ENCODE results near the gene GCM1.

DNA sequence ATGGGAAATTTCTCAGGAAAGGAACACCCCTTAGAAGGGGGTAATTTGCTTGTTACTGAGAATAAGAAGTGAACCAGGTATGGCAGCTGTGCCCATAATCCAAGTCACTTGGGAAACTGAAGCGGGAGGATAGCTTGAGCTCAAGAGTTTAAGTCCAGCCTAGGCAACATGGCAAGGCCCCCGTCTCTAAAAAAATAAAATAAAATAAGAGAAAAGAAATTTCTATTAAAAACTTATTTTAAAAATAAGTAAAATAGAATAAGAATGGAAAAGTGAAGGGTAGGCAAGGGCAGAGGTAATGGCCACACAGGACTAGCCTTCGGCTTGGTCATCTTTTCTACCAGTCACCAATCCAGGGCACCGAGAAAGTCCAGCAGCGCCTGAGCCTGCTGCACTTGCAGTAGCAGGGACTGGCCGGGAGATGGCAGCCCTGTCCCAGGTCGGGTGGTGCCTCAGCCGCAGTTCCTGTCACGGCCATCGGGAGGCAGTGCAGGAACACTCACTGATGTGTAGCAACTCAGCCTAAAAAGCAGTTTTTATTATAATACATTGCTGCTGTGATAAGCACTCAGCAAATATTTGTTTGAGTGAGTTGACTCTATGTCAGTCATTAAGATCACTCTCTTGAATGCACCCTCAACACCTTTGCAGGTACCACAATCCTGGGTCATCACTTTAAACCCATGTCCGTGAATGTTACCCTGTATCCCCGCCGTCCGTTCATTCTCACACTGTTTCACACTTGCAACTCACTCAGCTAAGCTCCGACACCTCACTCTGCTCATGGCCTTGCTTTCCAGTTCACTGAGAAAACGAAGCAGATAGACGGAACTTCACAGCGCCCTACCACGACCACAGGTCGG, 23.2 kb upstream of the GCM1 start:
- TF ChIP-seq, protein P1, sequence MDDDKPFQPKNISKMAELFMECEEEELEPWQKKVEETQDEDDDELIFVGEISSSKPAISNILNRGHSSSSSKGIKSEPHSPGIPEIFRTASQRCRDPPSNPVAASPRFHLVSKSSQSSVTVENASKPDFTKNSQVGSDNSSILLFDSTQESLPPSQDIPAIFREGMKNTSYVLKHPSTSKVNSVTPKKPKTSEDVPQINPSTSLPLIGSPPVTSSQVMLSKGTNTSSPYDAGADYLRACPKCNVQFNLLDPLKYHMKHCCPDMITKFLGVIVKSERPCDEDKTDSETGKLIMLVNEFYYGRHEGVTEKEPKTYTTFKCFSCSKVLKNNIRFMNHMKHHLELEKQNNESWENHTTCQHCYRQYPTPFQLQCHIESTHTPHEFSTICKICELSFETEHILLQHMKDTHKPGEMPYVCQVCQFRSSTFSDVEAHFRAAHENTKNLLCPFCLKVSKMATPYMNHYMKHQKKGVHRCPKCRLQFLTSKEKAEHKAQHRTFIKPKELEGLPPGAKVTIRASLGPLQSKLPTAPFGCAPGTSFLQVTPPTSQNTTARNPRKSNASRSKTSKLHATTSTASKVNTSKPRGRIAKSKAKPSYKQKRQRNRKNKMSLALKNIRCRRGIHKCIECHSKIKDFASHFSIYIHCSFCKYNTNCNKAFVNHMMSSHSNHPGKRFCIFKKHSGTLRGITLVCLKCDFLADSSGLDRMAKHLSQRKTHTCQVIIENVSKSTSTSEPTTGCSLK (tag by site-specific recombination; IDR thresholded peaks at IDR 0.05): no peak
- TF ChIP-seq FEZF1 (tag by site-specific recombination; IDR thresholded peaks at IDR 0.05) (no peak), ZNF311 (tag by site-specific recombination; IDR thresholded peaks at IDR 0.05; ENCODE audit: borderline replicate concordance) (no peak), ZNF510 (tag by site-specific recombination; IDR thresholded peaks at IDR 0.05; ENCODE audit: insufficient replicate concordance) (no peak), ZNF629 (tag by site-specific recombination; IDR thresholded peaks at IDR 0.05) (0 out of 2 replicates have a peak, but pooled peaks have one; percentile 14), ZNF366 (tag by site-specific recombination; conservative IDR thresholded peaks at IDR 0.05) (no peak), TRIM28 (IDR thresholded peaks at IDR 0.05; ENCODE audit: borderline replicate concordance, low read length) (no peak), YY1 (tag by site-specific recombination; IDR thresholded peaks at IDR 0.05) (no peak), ZBTB7A (tag by site-specific recombination; IDR thresholded peaks at IDR 0.05; ENCODE audit: low read depth) (no peak), GLI2 (tag by site-specific recombination; IDR thresholded peaks at IDR 0.05; ENCODE audit: borderline replicate concordance, low read depth) (no peak), ZNF239 (tag by site-specific recombination; IDR thresholded peaks at IDR 0.05) (no peak)
- TF ChIP-seq, protein P2, sequence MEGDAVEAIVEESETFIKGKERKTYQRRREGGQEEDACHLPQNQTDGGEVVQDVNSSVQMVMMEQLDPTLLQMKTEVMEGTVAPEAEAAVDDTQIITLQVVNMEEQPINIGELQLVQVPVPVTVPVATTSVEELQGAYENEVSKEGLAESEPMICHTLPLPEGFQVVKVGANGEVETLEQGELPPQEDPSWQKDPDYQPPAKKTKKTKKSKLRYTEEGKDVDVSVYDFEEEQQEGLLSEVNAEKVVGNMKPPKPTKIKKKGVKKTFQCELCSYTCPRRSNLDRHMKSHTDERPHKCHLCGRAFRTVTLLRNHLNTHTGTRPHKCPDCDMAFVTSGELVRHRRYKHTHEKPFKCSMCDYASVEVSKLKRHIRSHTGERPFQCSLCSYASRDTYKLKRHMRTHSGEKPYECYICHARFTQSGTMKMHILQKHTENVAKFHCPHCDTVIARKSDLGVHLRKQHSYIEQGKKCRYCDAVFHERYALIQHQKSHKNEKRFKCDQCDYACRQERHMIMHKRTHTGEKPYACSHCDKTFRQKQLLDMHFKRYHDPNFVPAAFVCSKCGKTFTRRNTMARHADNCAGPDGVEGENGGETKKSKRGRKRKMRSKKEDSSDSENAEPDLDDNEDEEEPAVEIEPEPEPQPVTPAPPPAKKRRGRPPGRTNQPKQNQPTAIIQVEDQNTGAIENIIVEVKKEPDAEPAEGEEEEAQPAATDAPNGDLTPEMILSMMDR (tag by site-specific recombination; IDR thresholded peaks at IDR 0.05): peak; percentile 99
- TF ChIP-seq, protein P3, sequence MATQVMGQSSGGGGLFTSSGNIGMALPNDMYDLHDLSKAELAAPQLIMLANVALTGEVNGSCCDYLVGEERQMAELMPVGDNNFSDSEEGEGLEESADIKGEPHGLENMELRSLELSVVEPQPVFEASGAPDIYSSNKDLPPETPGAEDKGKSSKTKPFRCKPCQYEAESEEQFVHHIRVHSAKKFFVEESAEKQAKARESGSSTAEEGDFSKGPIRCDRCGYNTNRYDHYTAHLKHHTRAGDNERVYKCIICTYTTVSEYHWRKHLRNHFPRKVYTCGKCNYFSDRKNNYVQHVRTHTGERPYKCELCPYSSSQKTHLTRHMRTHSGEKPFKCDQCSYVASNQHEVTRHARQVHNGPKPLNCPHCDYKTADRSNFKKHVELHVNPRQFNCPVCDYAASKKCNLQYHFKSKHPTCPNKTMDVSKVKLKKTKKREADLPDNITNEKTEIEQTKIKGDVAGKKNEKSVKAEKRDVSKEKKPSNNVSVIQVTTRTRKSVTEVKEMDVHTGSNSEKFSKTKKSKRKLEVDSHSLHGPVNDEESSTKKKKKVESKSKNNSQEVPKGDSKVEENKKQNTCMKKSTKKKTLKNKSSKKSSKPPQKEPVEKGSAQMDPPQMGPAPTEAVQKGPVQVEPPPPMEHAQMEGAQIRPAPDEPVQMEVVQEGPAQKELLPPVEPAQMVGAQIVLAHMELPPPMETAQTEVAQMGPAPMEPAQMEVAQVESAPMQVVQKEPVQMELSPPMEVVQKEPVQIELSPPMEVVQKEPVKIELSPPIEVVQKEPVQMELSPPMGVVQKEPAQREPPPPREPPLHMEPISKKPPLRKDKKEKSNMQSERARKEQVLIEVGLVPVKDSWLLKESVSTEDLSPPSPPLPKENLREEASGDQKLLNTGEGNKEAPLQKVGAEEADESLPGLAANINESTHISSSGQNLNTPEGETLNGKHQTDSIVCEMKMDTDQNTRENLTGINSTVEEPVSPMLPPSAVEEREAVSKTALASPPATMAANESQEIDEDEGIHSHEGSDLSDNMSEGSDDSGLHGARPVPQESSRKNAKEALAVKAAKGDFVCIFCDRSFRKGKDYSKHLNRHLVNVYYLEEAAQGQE (tag by site-specific recombination; IDR thresholded peaks at IDR 0.05): peak; percentile 42; the same call in 1 of the 2 replicates
- TF ChIP-seq, protein P4, sequence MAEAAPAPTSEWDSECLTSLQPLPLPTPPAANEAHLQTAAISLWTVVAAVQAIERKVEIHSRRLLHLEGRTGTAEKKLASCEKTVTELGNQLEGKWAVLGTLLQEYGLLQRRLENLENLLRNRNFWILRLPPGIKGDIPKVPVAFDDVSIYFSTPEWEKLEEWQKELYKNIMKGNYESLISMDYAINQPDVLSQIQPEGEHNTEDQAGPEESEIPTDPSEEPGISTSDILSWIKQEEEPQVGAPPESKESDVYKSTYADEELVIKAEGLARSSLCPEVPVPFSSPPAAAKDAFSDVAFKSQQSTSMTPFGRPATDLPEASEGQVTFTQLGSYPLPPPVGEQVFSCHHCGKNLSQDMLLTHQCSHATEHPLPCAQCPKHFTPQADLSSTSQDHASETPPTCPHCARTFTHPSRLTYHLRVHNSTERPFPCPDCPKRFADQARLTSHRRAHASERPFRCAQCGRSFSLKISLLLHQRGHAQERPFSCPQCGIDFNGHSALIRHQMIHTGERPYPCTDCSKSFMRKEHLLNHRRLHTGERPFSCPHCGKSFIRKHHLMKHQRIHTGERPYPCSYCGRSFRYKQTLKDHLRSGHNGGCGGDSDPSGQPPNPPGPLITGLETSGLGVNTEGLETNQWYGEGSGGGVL (tag by site-specific recombination; IDR thresholded peaks at IDR 0.05): no peak

Measured in HEK293 (cell line).